Colonic mucosa (tissue), 4 donors: ENCODE data around the gene GRK3. TPM values are rescaled to one million over a fixed set of nuclear protein-coding genes. Genes with fewer than 3 reads are reported as not detected.

Source experiments
- DNase-seq: peaks from one replicate; pipeline ENCODE4 v3.0.0-alpha.2; 2020
- H3K27ac ChIP-seq: fragments of 200-600 bp; one replicate; pipeline ENCODE4 v1.8.0; 2021
- H3K27me3 ChIP-seq: fragments of 200-600 bp; one replicate; pipeline ENCODE4 v1.8.0; 2021
- H3K36me3 ChIP-seq: fragments of 200-600 bp; one replicate; pipeline ENCODE4 v1.8.0; 2021
- H3K4me1 ChIP-seq: fragments of 200-600 bp; one replicate; pipeline ENCODE4 v1.8.0; 2021; ENCODE audit warnings: mild to moderate bottlenecking
- H3K4me3 ChIP-seq: fragments of 200-600 bp; one replicate; pipeline ENCODE4 v1.8.0; 2021
- H3K9ac ChIP-seq, 2 donors: one replicate each; pipeline ENCODE4 v1.7.0; 2013; ENCODE audit warnings: control low read depth in 2 of 2, low read depth in 2 of 2, low read length in 2 of 2
- H3K9me3 ChIP-seq: fragments of 200-600 bp; one replicate; pipeline ENCODE4 v1.8.0; 2021
- CTCF ChIP-seq: fragments of 200-600 bp; IDR thresholded peaks from one replicate; pipeline ENCODE4 v1.8.0; 2022; ENCODE audit warnings: antibody characterized with exemption, mild to moderate bottlenecking
- intact Hi-C: fragments of 100-400 bp; cut with DNase I; formaldehyde crosslinking; loops from one replicate; pipeline ENCODE4 v1.14.1; 2022
- total RNA-seq, 2 donors: library from RNA; stranded (reverse); fragmentation: NEBNext Ultra II Directional in 1 of 2; extraction: Animal tissue kit (Norgen Biotek cat#: 25700) in 1 of 2; gene quantifications; one replicate each; pipeline ENCODE4 v1.2.1, GENCODE V29; 2021
- donor health status: healthy.
- donor health status: DM: no; HTN: no; CAD: no.
- donor health status: DM: no; HTN: no; CAD: no.

Gene GRK3
- total RNA-seq, 2 donors from 2014 or later, result 2.9 to 5.3 TPM

- Histone ChIP-seq H3K36me3 (no peaks in the 10 kb centered on the region), H3K27ac (no peak overlapping the region), H3K4me1 (no peaks in the 10 kb centered on the region), H3K9me3 (no peaks in the 10 kb centered on the region), H3K9ac (no peak overlapping the region), H3K4me3 (no peak overlapping the region), H3K27me3 (no peaks in the 10 kb centered on the region)
- no peak for DNase-seq
- intact Hi-C loops, result no loop called here
- TF ChIP-seq CTCF, result no peak
Measured at GRCh38 chr22:25637672-25638071, 73.2 kb downstream of the GRK3 start.

GRCh38 chr22:25638638-25639037 is 74.2 kb downstream of the GRK3 start:
- TF ChIP-seq CTCF, result no peak
- Histone ChIP-seq H3K9me3 (no peaks in the 10 kb centered on the region), H3K27me3 (no peaks in the 10 kb centered on the region), H3K27ac (no peak overlapping the region), H3K4me1 (no peaks in the 10 kb centered on the region), H3K9ac (no peak overlapping the region), H3K36me3 (no peaks in the 10 kb centered on the region), H3K4me3 (no peak overlapping the region)
- intact Hi-C loops, result no loop called here
- DNase-seq, result no peak

- intact Hi-C loops, result no loop called here
- H3K27me3 ChIP-seq, result no peaks in the 10 kb centered on the region
Measured at GRCh38 chr22:25641650-25642049, 77.2 kb downstream of the GRK3 start.

GRCh38 chr22:25643232-25644000 is 78.9 kb downstream of the GRK3 start:
- H3K27me3 ChIP-seq, result no peaks in the 10 kb centered on the region
- no peak overlapping the region for H3K9ac ChIP-seq
- no peaks in the 10 kb centered on the region for H3K9me3 ChIP-seq
- H3K4me1 ChIP-seq, result no peaks in the 10 kb centered on the region
- H3K27ac ChIP-seq, result no peak overlapping the region
- intact Hi-C loops, result no loop called here
- no peaks in the 10 kb centered on the region for H3K36me3 ChIP-seq
- no peak for TF ChIP-seq CTCF
- no peak for DNase-seq
- no peak overlapping the region for H3K4me3 ChIP-seq

More at GRCh38 chr22:25641650-25642049, 77.2 kb downstream of the GRK3 start:
- Histone ChIP-seq H3K27ac (no peak overlapping the region), H3K9ac (no peak overlapping the region), H3K4me3 (no peak overlapping the region), H3K9me3 (no peaks in the 10 kb centered on the region), H3K36me3 (no peaks in the 10 kb centered on the region), H3K4me1 (no peaks in the 10 kb centered on the region)
- DNase-seq, result no peak
- no peak for TF ChIP-seq CTCF

- Histone ChIP-seq H3K4me3 (no peak overlapping the region), H3K9me3 (no peaks in the 10 kb centered on the region), H3K36me3 (no peaks in the 10 kb centered on the region), H3K4me1 (no peaks in the 10 kb centered on the region), H3K27me3 (no peaks in the 10 kb centered on the region), H3K9ac (no peak overlapping the region), H3K27ac (no peak overlapping the region)
- TF ChIP-seq CTCF, result no peak
- DNase-seq, result no peak
- intact Hi-C loops, result no loop called here
Measured at GRCh38 chr22:25644122-25644521, 79.6 kb downstream of the GRK3 start.
